Measurements from ENCODE around the gene FGF1.

Gene FGF1

GRCh38 chr5:142671801-142672200 is 14.1 kb downstream of the FGF1 start:
- no peak for DNase-seq (ENCODE audit: insufficient read length, low spot score)
- peak; percentile 4 for FAIRE-seq

- DNase-seq (ENCODE audit: insufficient read length, low spot score) (no peak), FAIRE-seq (no peak)
Observed at GRCh38 chr5:142671266-142671665, 14.6 kb downstream of the FGF1 start.

- DNase-seq (ENCODE audit: insufficient read length, low spot score) (no peak), FAIRE-seq (no peak)
Observed at GRCh38 chr5:142670804-142671203, 15.1 kb downstream of the FGF1 start.

- DNase-seq (ENCODE audit: insufficient read length, low spot score), result no peak
- FAIRE-seq, result no peak
Observed at GRCh38 chr5:142669477-142669876, 16.4 kb downstream of the FGF1 start.

GRCh38 chr5:142668336-142668735 is 17.6 kb downstream of the FGF1 start:
- FAIRE-seq (no peak), DNase-seq (ENCODE audit: insufficient read length, low spot score) (no peak)

GRCh38 chr5:142667831-142668230 is 18.1 kb downstream of the FGF1 start:
- no peak for FAIRE-seq
- no peak for DNase-seq (ENCODE audit: insufficient read length, low spot score)

GRCh38 chr5:142664636-142665035 is 21.3 kb downstream of the FGF1 start:
- FAIRE-seq (no peak), DNase-seq (ENCODE audit: insufficient read length, low spot score) (no peak)

GRCh38 chr5:142664067-142664466 is 21.8 kb downstream of the FGF1 start:
- FAIRE-seq (no peak), DNase-seq (ENCODE audit: insufficient read length, low spot score) (no peak)

GRCh38 chr5:142663246-142663645 is 22.6 kb downstream of the FGF1 start:
- FAIRE-seq, result no peak

GRCh38 chr5:142661957-142662356 is 23.9 kb downstream of the FGF1 start:
- DNase-seq (ENCODE audit: insufficient read length, low spot score) (no peak), FAIRE-seq (no peak)

More at GRCh38 chr5:142663246-142663645, 22.6 kb downstream of the FGF1 start:
- no peak for DNase-seq (ENCODE audit: insufficient read length, low spot score)

- DNase-seq (ENCODE audit: insufficient read length, low spot score) (no peak), FAIRE-seq (no peak)
Observed at GRCh38 chr5:142661143-142661542, 24.7 kb downstream of the FGF1 start.

- FAIRE-seq (no peak), DNase-seq (ENCODE audit: insufficient read length, low spot score) (no peak)
Observed at GRCh38 chr5:142660731-142661130, 25.2 kb downstream of the FGF1 start.

- no peak for DNase-seq (ENCODE audit: insufficient read length, low spot score)
- FAIRE-seq, result no peak
Observed at GRCh38 chr5:142660196-142660595, 25.7 kb downstream of the FGF1 start.

- DNase-seq (ENCODE audit: insufficient read length, low spot score), result no peak
- no peak for FAIRE-seq
Observed at GRCh38 chr5:142659405-142659804, 26.5 kb downstream of the FGF1 start.

- DNase-seq (ENCODE audit: insufficient read length, low spot score) (no peak), FAIRE-seq (no peak)
Observed at GRCh38 chr5:142658278-142658677, 27.6 kb downstream of the FGF1 start.

GRCh38 chr5:142657446-142657845 is 28.4 kb downstream of the FGF1 start:
- no peak for DNase-seq (ENCODE audit: insufficient read length, low spot score)
- FAIRE-seq, result no peak

- DNase-seq (ENCODE audit: insufficient read length, low spot score), result peak; percentile 82
- FAIRE-seq, result no peak
Observed at GRCh38 chr5:142655339-142656267, 30.3 kb downstream of the FGF1 start.

GRCh38 chr5:142654578-142655058 is 31.3 kb downstream of the FGF1 start:
- no peak for DNase-seq (ENCODE audit: insufficient read length, low spot score)
- no peak for FAIRE-seq

- no peak for FAIRE-seq
- DNase-seq (ENCODE audit: insufficient read length, low spot score), result no peak
Observed at GRCh38 chr5:142653321-142653720, 32.6 kb downstream of the FGF1 start.

GRCh38 chr5:142652563-142652962 is 33.3 kb downstream of the FGF1 start:
- FAIRE-seq (no peak), DNase-seq (ENCODE audit: insufficient read length, low spot score) (no peak)

GRCh38 chr5:142650881-142651280 is 35.0 kb downstream of the FGF1 start:
- FAIRE-seq (no peak), DNase-seq (ENCODE audit: insufficient read length, low spot score) (no peak)

GRCh38 chr5:142650060-142650459 is 35.8 kb downstream of the FGF1 start:
- FAIRE-seq (no peak), DNase-seq (ENCODE audit: insufficient read length, low spot score) (no peak)

Measured in HTR-8/SVneo (cell line).